NK-92 (cell line): Measurements from ENCODE around the gene RAB11FIP3.

Source experiments
- DNase-seq: peaks from one replicate; lab custom pipeline; 2025; ENCODE audit not compliant: unreplicated experiment; lab: John Stamatoyannopoulos, UW

RAB11FIP3 gene

GRCh38 chr16:529012-529575 is 103.6 kb downstream of the RAB11FIP3 start:
- no peak for DNase-seq

GRCh38 chr16:530111-530817 is 104.8 kb downstream of the RAB11FIP3 start:
- no peak for DNase-seq

GRCh38 chr16:531494-532125 is 106.2 kb downstream of the RAB11FIP3 start:
- no peak for DNase-seq

GRCh38 chr16:533391-534123 is 108.1 kb downstream of the RAB11FIP3 start:
- no peak for DNase-seq

GRCh38 chr16:534135-534534 is 108.7 kb downstream of the RAB11FIP3 start:
- DNase-seq = no peak

GRCh38 chr16:534856-535445 is 109.5 kb downstream of the RAB11FIP3 start:
- no peak for DNase-seq

GRCh38 chr16:535446-536405 is 110.3 kb downstream of the RAB11FIP3 start:
- DNase-seq = no peak

- DNase-seq = no peak
These were observed 111.3 kb downstream of the RAB11FIP3 start for GRCh38 chr16:536746-537145.

GRCh38 chr16:537415-538335 is 112.2 kb downstream of the RAB11FIP3 start:
- DNase-seq = no peak

- no peak for DNase-seq
These were observed 114.6 kb downstream of the RAB11FIP3 start for GRCh38 chr16:539901-540530.

- DNase-seq = no peak
These were observed 115.3 kb downstream of the RAB11FIP3 start for GRCh38 chr16:540645-541340.

GRCh38 chr16:543301-544164 is 118.1 kb downstream of the RAB11FIP3 start:
- DNase-seq = no peak

- DNase-seq = no peak
These were observed 119.1 kb downstream of the RAB11FIP3 start for GRCh38 chr16:544517-544916.

- no peak for DNase-seq
These were observed 121.7 kb downstream of the RAB11FIP3 start for GRCh38 chr16:546909-547770.

- DNase-seq = no peak
These were observed 123.1 kb downstream of the RAB11FIP3 start for GRCh38 chr16:548586-548985.

GRCh38 chr16:549544-550263 is 124.3 kb downstream of the RAB11FIP3 start:
- DNase-seq = no peak
